Naive thymus-derived CD8-positive, alpha-beta T cell (primary cell): ENCODE measurements around the gene NEURL1B. TPM values are rescaled to one million over a fixed set of nuclear protein-coding genes. Genes with fewer than 3 reads are reported as not detected.

Source experiments
- ATAC-seq, 2 donors: fragments of 150-1000 bp; cut with Tn5 transposase in 1 of 2; sonication (Bioruptor Pico), chemical (Tn5 transposase) in 1 of 2; 1 replicate in 1 of 2; 2 replicates in 1 of 2; pipeline ENCODE4 v1.10.0; 2021; ENCODE audit warnings: mild to moderate bottlenecking in 2 of 2, moderate library complexity in 2 of 2
- POLR2A ChIA-PET: fragments of 350-600 bp; sonication (Branson Sonifier 250); formaldehyde crosslinking; loops from one replicate; lab custom pipeline; 2021; ENCODE audit warnings: antibody characterized with exemption; lab: Charles Lee
- DNase-seq, 10 donors: peaks; one replicate each; pipeline versions ENCODE4 v3.0.0 to v3.0.0-alpha.2; 2020 to 2022
- H3K27ac Mint-ChIP-seq, 10 donors: one replicate each; pipeline ENCODE4 v1.8.0; 2020 to 2022; ENCODE audit warnings: mild to moderate bottlenecking in 10 of 10, mixed read lengths in 10 of 10, moderate library complexity in 4 of 10, inconsistent platforms in 1 of 10
- H3K27me3 Mint-ChIP-seq, 5 donors: one replicate each; pipeline ENCODE4 v1.8.0; 2021 to 2022; ENCODE audit warnings: mixed read lengths in 5 of 5
- H3K36me3 Mint-ChIP-seq, 3 donors: one replicate each; pipeline ENCODE4 v1.8.0; 2020 to 2022; ENCODE audit warnings: mixed read lengths in 3 of 3, mild to moderate bottlenecking in 2 of 3, inconsistent platforms in 1 of 3
- H3K4me1 Mint-ChIP-seq, 4 donors: one replicate each; pipeline ENCODE4 v1.8.0; 2021 to 2022; ENCODE audit warnings: mixed read lengths in 4 of 4
- H3K4me3 Mint-ChIP-seq, 10 donors: one replicate each; pipeline ENCODE4 v1.8.0; 2020 to 2022; ENCODE audit warnings: mild to moderate bottlenecking in 10 of 10, mixed read lengths in 10 of 10, moderate library complexity in 6 of 10, inconsistent platforms in 1 of 10
- H3K9me3 Mint-ChIP-seq, 9 donors: one replicate each; pipeline ENCODE4 v1.8.0; 2020 to 2022; ENCODE audit warnings: mixed read lengths in 9 of 9, mild to moderate bottlenecking in 3 of 9, inconsistent platforms in 1 of 9, moderate library complexity in 1 of 9
- polyA plus RNA-seq, 3 donors: library from polyadenylated mRNA; unstranded; fragments of 300-500 nt; fragmentation: Illumina TruSeq; gene quantifications; one replicate each; pipeline ENCODE4 v1.2.3, GENCODE V29; 2021
- total RNA-seq, 8 experiments: library from RNA in 2 of 8; stranded (reverse) in 2 of 8; gene quantifications; one replicate each; pipeline ENCODE4 v1.2.3 and lab custom pipeline; 2021 to 2026

Gene NEURL1B
- total and polyA plus RNA-seq, 5 experiments from 2014 or later, result 0.06 to 0.49 (median 0.38) TPM; not detected in 2

DNA sequence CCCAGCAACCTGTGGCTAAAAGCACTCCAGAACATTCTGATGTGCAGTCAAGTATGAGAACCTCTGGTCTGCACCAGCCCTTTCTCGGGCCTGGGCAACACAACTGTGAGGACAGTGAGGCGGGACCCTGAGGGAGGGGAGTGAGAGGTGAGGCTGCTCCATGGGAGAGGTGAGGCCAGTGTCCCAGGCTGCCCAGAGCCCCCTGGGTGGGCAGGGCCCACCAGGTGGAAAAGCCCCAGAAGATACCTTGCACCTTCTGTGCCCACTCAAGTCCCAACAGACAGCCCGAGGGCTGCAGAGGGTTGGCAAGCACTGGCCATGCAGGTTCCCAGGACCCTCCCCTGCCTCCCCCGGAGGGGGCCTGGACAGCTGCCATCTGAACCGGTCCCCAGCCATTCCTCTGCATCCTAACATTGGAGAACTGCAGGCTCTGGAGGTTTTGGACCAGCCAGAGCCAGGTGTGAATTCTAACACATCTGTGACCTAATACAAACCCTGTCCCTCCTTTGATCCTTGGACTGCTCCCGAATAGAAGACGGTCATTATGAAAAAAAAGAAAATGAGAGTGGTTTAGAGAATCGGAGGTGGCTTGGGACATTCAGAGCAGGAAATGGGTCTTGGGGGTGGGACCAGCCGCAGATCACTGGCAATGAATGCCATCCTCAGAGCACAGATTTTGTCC lies 72.9 kb downstream of the NEURL1B start:
- H3K4me3 Mint-ChIP-seq, result no peak overlapping the region

DNA sequence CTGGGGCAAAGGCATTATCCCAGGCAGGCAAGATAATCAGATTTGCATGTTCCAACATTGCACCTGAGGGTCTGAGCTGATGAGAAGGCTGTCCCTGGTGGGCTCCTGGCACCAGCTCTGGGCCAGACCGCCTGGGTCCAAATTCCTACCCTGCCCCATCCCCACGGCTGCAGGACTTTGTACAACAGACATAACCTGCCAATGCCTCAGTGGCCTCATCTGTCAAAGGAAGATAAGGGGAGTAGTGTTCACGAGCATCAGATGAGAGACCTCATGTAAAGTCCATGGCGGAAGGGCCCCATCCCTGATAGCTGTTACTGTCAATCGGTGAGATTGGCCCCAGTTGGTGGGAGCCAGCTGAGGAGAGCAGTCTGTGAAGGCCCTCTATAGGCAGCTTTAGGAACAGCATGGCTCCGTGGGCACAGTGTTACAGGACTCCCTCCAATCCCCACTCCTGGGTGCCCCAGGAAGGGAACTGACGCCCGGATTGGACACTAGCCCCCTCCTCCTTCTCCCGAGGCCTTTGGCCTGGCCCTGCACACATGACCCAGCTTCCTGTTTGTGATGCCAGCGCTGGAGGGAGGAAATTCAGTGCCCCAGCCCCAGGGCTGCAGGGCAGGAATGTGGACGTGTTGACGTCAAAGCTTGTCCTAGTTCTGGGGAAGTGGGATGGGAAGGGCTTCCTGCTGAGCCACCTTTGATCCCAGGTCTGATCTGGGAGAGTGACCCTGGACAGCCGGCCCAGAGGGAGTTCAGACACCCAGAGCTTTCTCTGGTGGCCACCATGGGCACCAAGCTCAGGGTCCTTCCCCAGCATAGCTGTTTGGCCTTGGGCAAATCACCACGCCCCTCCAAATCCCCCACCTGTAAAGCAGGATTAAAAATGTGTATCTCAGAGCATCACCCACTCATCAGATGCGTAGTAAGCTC lies 73.7 kb downstream of the NEURL1B start:
- Mint-ChIP-seq H3K27me3 (peaks cover 7 to 16% (median 14%) of the 10 kb centered on the region in 5 donors), H3K4me3 (no peak overlapping the region), H3K36me3 (no peaks in the 10 kb centered on the region), H3K9me3 (no peaks in the 10 kb centered on the region), H3K4me1 (peaks cover 4 to 12% (median 7%) of the 10 kb centered on the region in 4 donors), H3K27ac (peak overlapping the region in 6 of 10 donors; percentile 4 to 89 (median 64))
- POLR2A ChIA-PET, result interaction anchor here (0.9 to 5.7 kb wide), 5 partner anchors 29 to 218 kb away, joined by 3 to 56 read pairs (median 5); partner anchors contain the start of gene DUSP1
- ATAC-seq, result peak; percentile 73 to 74
- peak; percentile 42 to 81 (median 59) for DNase-seq

More for the DNA sequence above, 72.9 kb downstream of the NEURL1B start:
- Mint-ChIP-seq H3K27me3 (peaks cover 10 to 16% (median 14%) of the 10 kb centered on the region in 5 donors), H3K36me3 (no peaks in the 10 kb centered on the region), H3K4me1 (peaks cover 4 to 12% (median 7%) of the 10 kb centered on the region in 4 donors), H3K27ac (peak overlapping the region in 3 of 10 donors; percentile 41 to 89 (median 62)), H3K9me3 (no peaks in the 10 kb centered on the region)
- ATAC-seq (no peak), DNase-seq (peak in 1 of 10 donors; percentile 35)
- POLR2A ChIA-PET, result interaction anchor here (0.9 to 5.7 kb wide), 5 partner anchors 51 to 219 kb away, joined by 3 to 56 read pairs (median 5); partner anchors contain the start of gene DUSP1

DNA sequence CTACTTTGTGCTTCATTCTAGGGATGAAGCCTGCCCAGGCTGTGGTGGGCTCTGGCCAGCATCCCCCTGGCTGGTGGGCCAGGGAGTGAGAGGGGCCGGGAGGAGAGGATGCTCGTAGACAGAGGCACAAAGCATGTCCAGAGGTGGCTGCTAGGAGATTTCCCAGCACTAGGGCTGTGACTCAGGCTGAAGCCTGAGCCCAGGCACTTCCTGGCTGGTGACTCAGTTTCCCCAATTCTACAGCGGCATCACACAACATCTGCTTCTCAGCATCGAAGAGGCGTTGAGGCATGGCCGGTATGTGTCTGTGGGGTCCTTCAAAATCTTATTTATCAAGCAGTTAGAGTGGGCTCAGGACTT lies 74.3 kb downstream of the NEURL1B start:
- Mint-ChIP-seq H3K4me3 (no peak overlapping the region), H3K36me3 (no peaks in the 10 kb centered on the region), H3K9me3 (no peaks in the 10 kb centered on the region), H3K27me3 (peaks cover 7 to 16% (median 14%) of the 10 kb centered on the region in 5 donors), H3K27ac (peak overlapping the region in 4 of 10 donors; percentile 4 to 89 (median 24)), H3K4me1 (peaks cover 4 to 12% (median 7%) of the 10 kb centered on the region in 4 donors)
- DNase-seq, result no peak
- ATAC-seq, result no peak
- POLR2A ChIA-PET, result interaction anchor here (0.9 to 5.7 kb wide), 4 partner anchors 30 to 218 kb away, joined by 3 to 56 read pairs (median 8); partner anchors contain the start of gene DUSP1

DNA sequence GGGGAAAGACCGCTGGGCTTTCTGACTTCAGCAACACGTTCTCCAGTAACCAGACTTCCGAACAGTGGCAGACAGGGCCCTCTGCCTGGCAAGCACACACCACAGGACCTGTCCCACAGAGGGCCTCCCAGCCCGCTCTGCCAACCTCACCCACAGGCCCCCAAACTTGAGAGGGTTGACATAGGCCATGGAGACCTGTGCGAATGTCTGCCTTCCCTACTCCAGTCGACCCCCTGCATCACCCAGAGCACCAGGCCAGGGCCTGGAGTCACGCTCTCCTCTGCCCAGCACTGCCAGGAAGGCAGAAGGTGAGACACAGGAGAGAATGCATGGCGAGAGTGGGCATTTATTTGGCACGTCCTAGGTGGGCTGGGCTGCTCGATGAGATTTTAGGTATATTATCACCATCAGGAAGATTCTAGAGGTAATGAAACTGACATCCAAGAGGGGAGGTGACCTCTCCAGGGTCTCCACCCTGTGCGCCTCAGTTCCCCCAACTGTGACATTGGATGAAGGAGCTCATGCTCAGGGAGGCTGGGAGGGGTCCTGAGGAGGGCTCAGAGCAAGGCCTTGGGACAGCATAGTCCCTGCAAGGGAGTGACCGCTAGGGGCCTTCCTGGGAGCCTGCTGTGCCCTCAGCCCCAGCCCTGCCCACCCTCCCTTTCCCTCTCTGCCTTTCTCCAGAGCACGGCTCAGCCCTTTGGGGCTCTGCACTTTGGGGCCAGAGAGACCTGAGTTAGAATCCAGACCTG lies 75.0 kb downstream of the NEURL1B start:
- Mint-ChIP-seq H3K36me3 (no peaks in the 10 kb centered on the region), H3K4me1 (peaks cover 4 to 12% (median 7%) of the 10 kb centered on the region in 4 donors), H3K4me3 (no peak overlapping the region), H3K27me3 (peaks cover 5 to 12% (median 12%) of the 10 kb centered on the region in 5 donors), H3K27ac (peak overlapping the region in 6 of 10 donors; percentile 40 to 95 (median 88)), H3K9me3 (no peaks in the 10 kb centered on the region)
- DNase-seq, result peak in 1 of 10 donors; percentile 47
- no peak for ATAC-seq
- POLR2A ChIA-PET, result interaction anchor here (1.0 to 5.7 kb wide), 2 partner anchors 49 to 56 kb away, joined by 3 to 56 read pairs; partner anchors contain the start of gene DUSP1

DNA sequence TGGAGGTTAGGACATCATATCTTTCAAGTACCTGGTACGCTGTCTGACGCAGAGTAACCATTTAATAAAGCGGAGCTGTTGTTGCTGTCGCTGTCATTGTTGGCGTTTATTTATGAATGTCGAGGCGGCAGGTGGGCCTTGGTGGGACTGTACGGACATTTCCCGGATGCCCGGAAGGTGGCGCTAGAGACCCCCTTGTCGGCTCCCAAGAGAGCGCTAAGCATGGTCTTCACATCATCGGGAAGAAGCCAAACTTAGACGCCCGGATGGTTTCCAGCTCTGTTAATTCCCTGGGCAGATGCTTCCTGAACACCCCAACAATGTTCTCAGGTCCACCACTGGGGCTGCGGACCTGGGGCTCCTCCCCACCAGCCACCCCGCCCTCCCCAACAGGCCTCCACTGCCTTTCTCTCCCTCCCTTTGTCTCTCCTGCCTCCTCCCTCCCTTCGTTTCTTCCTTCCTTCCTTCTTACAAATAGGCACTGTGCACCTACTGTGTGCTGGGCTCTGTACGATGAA lies 75.8 kb downstream of the NEURL1B start:
- peak overlapping the region in 9 of 10 donors; percentile 53 to 95 (median 87) for H3K27ac Mint-ChIP-seq
- peaks cover under 1 to 8% (median 5%) of the 10 kb centered on the region in 5 donors for H3K27me3 Mint-ChIP-seq
- H3K4me1 Mint-ChIP-seq, result peaks cover 4 to 18% (median 9%) of the 10 kb centered on the region in 4 donors
- no peak overlapping the region for H3K4me3 Mint-ChIP-seq
- POLR2A ChIA-PET, result interaction anchor here (1.0 to 5.7 kb wide), 2 partner anchors 48 to 55 kb away, joined by 3 to 56 read pairs; partner anchors contain the start of gene DUSP1
- H3K9me3 Mint-ChIP-seq, result no peaks in the 10 kb centered on the region
- DNase-seq (peak; percentile 68 to 89 (median 84)), ATAC-seq (peak; percentile 83 to 84)
- H3K36me3 Mint-ChIP-seq, result no peaks in the 10 kb centered on the region

DNA sequence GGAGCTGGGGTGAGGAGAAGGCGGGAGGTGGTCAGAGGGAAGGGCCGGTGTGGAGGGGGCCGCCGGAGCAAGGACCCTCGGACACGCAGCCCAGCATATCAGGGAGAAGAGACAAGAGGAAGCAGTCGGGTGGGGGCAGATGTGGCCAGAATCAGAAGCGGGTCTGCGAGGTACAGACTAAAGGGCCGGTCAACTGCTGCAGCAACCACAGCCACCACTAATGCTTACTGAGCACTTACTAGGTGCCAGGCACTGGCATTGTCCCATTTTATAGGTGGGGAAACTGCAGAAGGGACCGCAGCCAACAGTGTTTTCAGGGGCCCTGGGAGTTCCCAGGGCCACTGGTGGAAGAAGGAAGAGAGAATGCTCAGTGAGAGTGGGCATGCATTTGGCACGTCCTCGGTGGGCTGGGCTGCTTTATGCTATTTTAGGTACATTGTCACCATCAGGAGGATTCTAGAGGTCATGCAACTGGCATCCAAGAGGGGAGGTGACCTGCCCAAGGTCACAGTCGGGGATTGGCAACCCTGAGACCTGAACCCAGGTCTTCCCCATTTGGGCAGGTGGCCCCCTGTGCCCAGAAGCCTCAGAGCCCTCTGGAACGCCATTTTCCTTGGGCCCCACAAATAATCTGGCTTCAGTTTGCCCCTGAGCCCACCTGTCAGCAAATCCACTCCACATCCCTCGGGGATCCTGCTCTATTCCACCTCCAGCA lies 76.6 kb downstream of the NEURL1B start:
- H3K27ac Mint-ChIP-seq, result peak overlapping the region in 7 of 10 donors; percentile 14 to 95 (median 86)
- POLR2A ChIA-PET, result interaction anchor here (1.0 to 5.7 kb wide), 2 partner anchors 47 to 54 kb away, joined by 3 to 56 read pairs; partner anchors contain the start of gene DUSP1
- no peaks in the 10 kb centered on the region for H3K9me3 Mint-ChIP-seq
- H3K4me3 Mint-ChIP-seq, result no peak overlapping the region
- ATAC-seq, result no peak
- DNase-seq, result peak in 1 of 10 donors; percentile 0
- H3K4me1 Mint-ChIP-seq, result peaks cover 4 to 26% (median 10%) of the 10 kb centered on the region in 4 donors
- H3K27me3 Mint-ChIP-seq, result peaks cover 0 to 5% (median 1%) of the 10 kb centered on the region in 5 donors
- H3K36me3 Mint-ChIP-seq, result no peaks in the 10 kb centered on the region

DNA sequence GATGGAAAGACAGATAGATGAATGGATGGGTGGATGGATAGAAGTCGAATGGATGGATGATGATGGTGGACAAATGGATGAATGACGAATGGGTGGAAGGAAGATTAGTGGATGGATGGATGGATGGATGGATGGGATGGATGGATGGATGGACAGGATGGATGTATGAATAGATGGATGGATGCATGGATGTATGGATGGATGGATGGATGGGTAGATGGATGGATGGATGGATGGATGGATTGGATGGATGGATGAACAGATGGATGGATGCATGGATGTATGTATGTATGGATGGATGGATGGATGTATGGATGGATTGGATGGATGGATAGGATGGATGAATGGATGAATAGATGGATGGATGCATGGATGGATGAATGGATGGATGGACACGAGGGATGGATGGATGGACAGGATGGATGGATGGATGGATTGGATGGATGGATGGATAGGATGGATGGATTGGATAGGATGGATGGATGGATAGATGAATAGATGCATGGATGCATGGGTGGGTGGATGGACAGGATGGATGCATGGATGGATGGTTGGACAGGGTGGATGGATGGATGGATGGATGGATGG lies 77.6 kb downstream of the NEURL1B start:
- POLR2A ChIA-PET, result interaction anchor here (5.7 kb wide), 1 partner anchor 53 kb away, joined by 56 read pairs; the partner anchor contains the start of gene DUSP1
- no peak overlapping the region for H3K4me3 Mint-ChIP-seq
- H3K27me3 Mint-ChIP-seq, result peaks cover 0 to under 1% (median 0%) of the 10 kb centered on the region in 5 donors
- H3K9me3 Mint-ChIP-seq, result no peaks in the 10 kb centered on the region
- no peak for DNase-seq
- no peaks in the 10 kb centered on the region for H3K36me3 Mint-ChIP-seq
- no peak for ATAC-seq
- no peak overlapping the region for H3K27ac Mint-ChIP-seq
- H3K4me1 Mint-ChIP-seq, result peaks cover 4 to 25% (median 10%) of the 10 kb centered on the region in 4 donors

DNA sequence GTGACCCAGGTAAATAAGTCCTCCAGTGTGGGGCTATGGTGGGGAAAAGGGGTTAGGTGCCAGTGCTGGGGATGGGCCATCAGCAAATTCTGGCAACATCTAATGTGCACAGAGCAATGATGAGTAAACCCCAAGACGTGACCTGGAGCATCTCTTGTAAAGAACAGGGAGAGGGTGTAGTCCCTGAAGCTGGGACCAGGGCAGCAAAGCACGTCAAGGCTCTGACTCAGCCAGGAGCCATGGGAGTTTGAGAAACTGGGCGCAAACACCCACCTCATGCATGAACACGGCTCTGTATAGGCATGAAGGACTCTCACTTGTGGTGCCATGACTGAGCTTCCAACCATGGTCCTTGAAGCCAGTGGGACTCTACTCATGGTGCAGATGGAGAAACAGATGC lies 78.1 kb downstream of the NEURL1B start:
- DNase-seq (no peak), ATAC-seq (no peak)
- Mint-ChIP-seq H3K27ac (no peak overlapping the region), H3K27me3 (peaks cover 0 to 1% (median 0%) of the 10 kb centered on the region in 5 donors), H3K9me3 (no peaks in the 10 kb centered on the region), H3K4me1 (peaks cover 4 to 25% (median 10%) of the 10 kb centered on the region in 4 donors), H3K36me3 (no peaks in the 10 kb centered on the region), H3K4me3 (no peak overlapping the region)
- POLR2A ChIA-PET, result no interaction called here

DNA sequence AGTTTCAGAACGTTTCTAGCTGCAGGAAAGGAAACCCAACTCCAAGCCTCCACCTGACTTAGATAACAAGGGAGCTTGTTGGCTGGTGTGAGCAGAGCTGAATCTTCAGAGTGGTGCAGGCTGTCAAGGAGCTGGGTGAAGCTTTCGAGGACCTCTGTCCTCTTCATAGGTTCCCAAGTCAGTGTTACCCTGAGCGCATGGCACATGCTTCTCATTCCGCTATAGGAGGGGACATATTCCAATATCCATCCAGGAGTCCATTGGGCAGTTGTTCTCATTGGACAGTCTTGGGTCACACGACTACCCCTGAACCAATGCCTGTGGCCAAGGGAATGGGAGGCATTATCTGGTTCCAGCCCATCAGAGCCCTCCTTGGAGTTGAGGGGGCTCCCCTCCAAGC lies 79.6 kb downstream of the NEURL1B start:
- Mint-ChIP-seq H3K4me3 (no peak overlapping the region), H3K9me3 (no peaks in the 10 kb centered on the region), H3K27me3 (peaks cover 0 to 1% (median 0%) of the 10 kb centered on the region in 5 donors), H3K27ac (no peak overlapping the region), H3K4me1 (peaks cover 4 to 25% (median 10%) of the 10 kb centered on the region in 4 donors), H3K36me3 (no peaks in the 10 kb centered on the region)
- no peak for ATAC-seq
- peak in 1 of 10 donors; percentile 3 for DNase-seq
- POLR2A ChIA-PET, result interaction anchor here (1.1 to 2.4 kb wide), 2 partner anchors 44 to 51 kb away, joined by 3 to 7 read pairs; partner anchors contain the start of gene DUSP1

DNA sequence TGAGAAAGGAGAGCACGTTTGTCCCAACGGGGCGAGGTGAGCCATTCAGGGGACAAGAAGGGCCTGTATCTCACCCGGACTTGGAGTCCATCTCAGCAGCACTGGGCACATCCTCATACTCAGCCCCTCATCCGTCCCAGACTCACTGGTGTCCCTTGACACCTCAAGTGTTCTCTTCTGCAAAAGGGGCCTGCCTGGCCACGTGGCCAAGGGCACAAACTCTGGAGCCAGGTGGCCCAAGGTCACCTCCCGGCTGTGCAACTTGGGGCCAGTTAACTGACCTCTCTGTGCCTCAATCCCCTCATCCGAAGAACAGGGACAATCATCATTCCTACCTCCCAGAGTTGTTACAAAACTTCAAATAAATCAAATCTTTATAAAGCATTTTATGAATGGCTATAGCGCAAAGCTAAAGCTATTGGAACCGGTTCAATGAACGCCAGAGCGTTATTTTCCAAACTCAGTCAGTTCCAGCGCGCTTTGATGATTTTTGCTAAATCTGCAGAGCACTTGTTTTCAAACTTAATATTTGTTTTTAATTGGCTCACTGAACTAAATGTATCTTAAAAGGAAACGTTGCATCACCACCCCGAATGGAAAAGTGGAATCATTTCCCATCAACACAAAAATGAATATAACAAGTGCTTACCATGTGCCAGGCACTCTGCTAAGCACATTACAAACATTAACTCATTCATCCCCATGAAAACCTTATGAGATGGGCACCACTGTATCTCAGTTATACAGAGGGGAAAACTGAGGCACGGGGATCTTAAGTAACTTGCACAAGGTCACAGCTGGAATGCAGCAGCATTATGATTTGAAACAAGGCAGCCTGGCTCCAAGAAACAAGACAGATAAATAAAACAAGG lies 80.6 kb downstream of the NEURL1B start:
- Mint-ChIP-seq H3K27me3 (peaks cover 0 to 1% (median 0%) of the 10 kb centered on the region in 5 donors), H3K9me3 (no peaks in the 10 kb centered on the region), H3K27ac (peak overlapping the region in 2 of 10 donors; percentile 18 to 54), H3K4me1 (peaks cover 4 to 24% (median 9%) of the 10 kb centered on the region in 4 donors), H3K36me3 (no peaks in the 10 kb centered on the region), H3K4me3 (peak overlapping the region in 1 of 10 donors; percentile 19)
- ATAC-seq, result no peak
- no peak for DNase-seq
- POLR2A ChIA-PET, result interaction anchor here (2.4 kb wide), 1 partner anchor 50 kb away, joined by 7 read pairs; the partner anchor contains the start of gene DUSP1
